ENCODE results near the gene MAPK1.
"Not testable (repeated sequence)": the region's sequence is repeated elsewhere in the genome, so short reads cannot be mapped to it uniquely, and the experiment has no call there.

MAPK1 gene

GRCh38 chr22:21819183-21819770 lies 48.2 kb downstream of the MAPK1 start:
- no peak for DNase-seq
- Mint-ChIP-seq H3K27me3 (no peaks in the 10 kb centered on the region), H3K4me3 (no peak overlapping the region), H3K27ac (no peak overlapping the region), H3K9me3 (no peaks in the 10 kb centered on the region), H3K4me1 (peaks cover 75% of the 10 kb centered on the region)
- ATAC-seq, result no peak

GRCh38 chr22:21818487-21819182 lies 48.8 kb downstream of the MAPK1 start:
- Mint-ChIP-seq H3K27ac (peak overlapping the region; percentile 52 to 60), H3K4me1 (peaks cover 72% of the 10 kb centered on the region)

GRCh38 chr22:21817497-21817853 lies 50.0 kb downstream of the MAPK1 start:
- peaks cover 60% of the 10 kb centered on the region for H3K4me1 Mint-ChIP-seq
- not testable (repeated sequence) for H3K4me3 Mint-ChIP-seq, H3K9me3 Mint-ChIP-seq, H3K27me3 Mint-ChIP-seq, DNase-seq, ATAC-seq, H3K27ac Mint-ChIP-seq

More at GRCh38 chr22:21818487-21819182, 48.8 kb downstream of the MAPK1 start:
- ATAC-seq, result no peak
- H3K9me3 Mint-ChIP-seq, result no peaks in the 10 kb centered on the region
- H3K27me3 Mint-ChIP-seq, result no peaks in the 10 kb centered on the region
- H3K4me3 Mint-ChIP-seq, result no peak overlapping the region
- no peak for DNase-seq

- peak overlapping the region; percentile 64 to 78 for H3K4me3 Mint-ChIP-seq
- no peaks in the 10 kb centered on the region for H3K27me3 Mint-ChIP-seq
- DNase-seq, result peak in 1 of 2 donors; percentile 33
- no peaks in the 10 kb centered on the region for H3K9me3 Mint-ChIP-seq
- ATAC-seq, result peak; percentile 98
- H3K27ac Mint-ChIP-seq, result peak overlapping the region; percentile 66 to 97
- peaks cover 55% of the 10 kb centered on the region for H3K4me1 Mint-ChIP-seq
Observed at GRCh38 chr22:21816787-21817496, 50.5 kb downstream of the MAPK1 start.

- H3K27ac Mint-ChIP-seq, result peak overlapping the region in 1 of 2 donors; percentile 97
- no peak for DNase-seq
- H3K9me3 Mint-ChIP-seq, result no peaks in the 10 kb centered on the region
- no peaks in the 10 kb centered on the region for H3K27me3 Mint-ChIP-seq
- no peak for ATAC-seq
- H3K4me1 Mint-ChIP-seq, result peaks cover 51% of the 10 kb centered on the region
- H3K4me3 Mint-ChIP-seq, result peak overlapping the region; percentile 64 to 78
Observed at GRCh38 chr22:21816472-21816786, 51.0 kb downstream of the MAPK1 start.

- H3K27me3 Mint-ChIP-seq, result no peaks in the 10 kb centered on the region
Observed at GRCh38 chr22:21815958-21816357, 51.5 kb downstream of the MAPK1 start.

GRCh38 chr22:21815357-21815756 lies 52.1 kb downstream of the MAPK1 start:
- H3K4me1 Mint-ChIP-seq, result peaks cover 47% of the 10 kb centered on the region
- H3K9me3 Mint-ChIP-seq, result no peaks in the 10 kb centered on the region
- no peak overlapping the region for H3K27ac Mint-ChIP-seq
- ATAC-seq, result no peak
- no peak for DNase-seq
- no peaks in the 10 kb centered on the region for H3K27me3 Mint-ChIP-seq
- H3K4me3 Mint-ChIP-seq, result no peak overlapping the region

More at GRCh38 chr22:21815958-21816357, 51.5 kb downstream of the MAPK1 start:
- Mint-ChIP-seq H3K4me1 (peaks cover 49% of the 10 kb centered on the region), H3K9me3 (no peaks in the 10 kb centered on the region), H3K27ac (peak overlapping the region in 1 of 2 donors; percentile 97), H3K4me3 (peak overlapping the region in 1 of 2 donors; percentile 38)
- ATAC-seq, result no peak
- no peak for DNase-seq

GRCh38 chr22:21811982-21812381 lies 55.5 kb downstream of the MAPK1 start:
- DNase-seq (no peak), ATAC-seq (no peak)
- no peaks in the 10 kb centered on the region for H3K9me3 Mint-ChIP-seq
- H3K4me1 Mint-ChIP-seq, result peaks cover 17% of the 10 kb centered on the region
- H3K27me3 Mint-ChIP-seq, result no peaks in the 10 kb centered on the region
- no peak overlapping the region for H3K4me3 Mint-ChIP-seq
- H3K27ac Mint-ChIP-seq, result peak overlapping the region in 1 of 2 donors; percentile 63

- Mint-ChIP-seq H3K4me3 (no peak overlapping the region), H3K27me3 (no peaks in the 10 kb centered on the region), H3K9me3 (no peaks in the 10 kb centered on the region), H3K4me1 (no peaks in the 10 kb centered on the region), H3K27ac (no peak overlapping the region)
- DNase-seq (no peak), ATAC-seq (no peak)
Observed at GRCh38 chr22:21807544-21808529, 59.6 kb downstream of the MAPK1 start.

GRCh38 chr22:21805325-21805724 lies 62.1 kb downstream of the MAPK1 start:
- ATAC-seq, H3K27me3 Mint-ChIP-seq, H3K4me3 Mint-ChIP-seq, DNase-seq, H3K4me1 Mint-ChIP-seq, H3K9me3 Mint-ChIP-seq: not testable (repeated sequence)
- H3K27ac Mint-ChIP-seq, result peak overlapping the region; percentile 57 to 67

GRCh38 chr22:21803811-21804249 lies 63.6 kb downstream of the MAPK1 start:
- Mint-ChIP-seq H3K27me3 (no peaks in the 10 kb centered on the region), H3K4me3 (no peak overlapping the region), H3K27ac (no peak overlapping the region), H3K9me3 (no peaks in the 10 kb centered on the region), H3K4me1 (no peaks in the 10 kb centered on the region)
- no peak for DNase-seq
- ATAC-seq, result no peak

- ATAC-seq (no peak), DNase-seq (no peak)
- Mint-ChIP-seq H3K4me3 (no peak overlapping the region), H3K9me3 (no peaks in the 10 kb centered on the region), H3K4me1 (no peaks in the 10 kb centered on the region), H3K27me3 (no peaks in the 10 kb centered on the region), H3K27ac (no peak overlapping the region)
Observed at GRCh38 chr22:21802673-21803072, 64.8 kb downstream of the MAPK1 start.

GRCh38 chr22:21802056-21802455 lies 65.4 kb downstream of the MAPK1 start:
- no peak for DNase-seq
- Mint-ChIP-seq H3K4me3 (no peak overlapping the region), H3K27ac (no peak overlapping the region), H3K9me3 (no peaks in the 10 kb centered on the region), H3K27me3 (no peaks in the 10 kb centered on the region), H3K4me1 (no peaks in the 10 kb centered on the region)
- no peak for ATAC-seq

GRCh38 chr22:21801304-21801644 lies 66.2 kb downstream of the MAPK1 start:
- H3K27me3 Mint-ChIP-seq, H3K27ac Mint-ChIP-seq, DNase-seq, ATAC-seq, H3K4me1 Mint-ChIP-seq, H3K9me3 Mint-ChIP-seq, H3K4me3 Mint-ChIP-seq: not testable (repeated sequence)

- H3K27me3 Mint-ChIP-seq, result no peaks in the 10 kb centered on the region
- no peak overlapping the region for H3K27ac Mint-ChIP-seq
- H3K4me1 Mint-ChIP-seq, result no peaks in the 10 kb centered on the region
- DNase-seq, result no peak
- H3K9me3 Mint-ChIP-seq, result no peaks in the 10 kb centered on the region
- ATAC-seq, result no peak
- no peak overlapping the region for H3K4me3 Mint-ChIP-seq
Observed at GRCh38 chr22:21800552-21801303, 66.7 kb downstream of the MAPK1 start.
